ENCODE measurements around the gene SHH. TPM values are rescaled to one million over a fixed set of nuclear protein-coding genes. Genes with fewer than 3 reads are reported as not detected.

The SHH gene
- total and polyA plus RNA-seq, 2 experiments from 2014 or later = not detected

DNA sequence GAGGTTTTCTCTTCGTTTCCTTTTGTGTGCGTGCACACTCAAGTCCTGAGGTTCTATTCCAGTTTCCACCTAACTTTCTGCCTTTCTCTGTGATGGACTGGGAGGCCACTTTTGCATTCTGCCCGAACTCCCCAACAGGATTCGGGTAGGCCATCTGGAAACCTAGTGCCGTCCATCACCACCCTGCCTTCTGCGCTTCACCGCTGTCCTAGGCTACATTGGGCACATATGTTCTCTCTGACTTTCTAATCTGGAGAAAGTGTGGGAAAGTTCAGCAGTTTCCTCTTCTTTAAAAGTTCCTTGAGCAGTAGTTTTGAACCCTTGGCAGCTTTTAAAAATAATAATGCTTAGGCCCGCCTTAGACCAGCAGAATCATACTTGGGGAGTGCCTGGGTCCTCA lies 46.8 kb downstream of the SHH start:
- H3K9me2 ChIP-seq (ENCODE audit: insufficient read depth) = no peaks in the 10 kb centered on the region
- peaks cover 35% of the 10 kb centered on the region for H3K4me1 Mint-ChIP-seq
- peaks cover 31% of the 10 kb centered on the region for H3K79me2 ChIP-seq (replicated peaks; ENCODE audit: insufficient read depth)
- H4K20me1 ChIP-seq (replicated peaks; ENCODE audit: insufficient read depth) = peaks cover 36% of the 10 kb centered on the region
- TF ChIP-seq EZH2 (IDR thresholded peaks at IDR 0.05; ENCODE audit: low read depth, unreplicated experiment) = no peak
- TF ChIP-seq POLR2AphosphoS5 (IDR thresholded peaks at IDR 0.05; ENCODE audit: low read depth) = no peak
- no peak for TF ChIP-seq ZNF114 (CRISPR knock-in tag; IDR thresholded peaks at IDR 0.05)
- TF ChIP-seq JUNB (IDR thresholded peaks at IDR 0.05; ENCODE audit: unreplicated experiment) = no peak
- TF ChIP-seq ZNF331 (CRISPR knock-in tag; IDR thresholded peaks at IDR 0.05; ENCODE audit: low read depth) = no peak
- TF ChIP-seq, protein P1, sequence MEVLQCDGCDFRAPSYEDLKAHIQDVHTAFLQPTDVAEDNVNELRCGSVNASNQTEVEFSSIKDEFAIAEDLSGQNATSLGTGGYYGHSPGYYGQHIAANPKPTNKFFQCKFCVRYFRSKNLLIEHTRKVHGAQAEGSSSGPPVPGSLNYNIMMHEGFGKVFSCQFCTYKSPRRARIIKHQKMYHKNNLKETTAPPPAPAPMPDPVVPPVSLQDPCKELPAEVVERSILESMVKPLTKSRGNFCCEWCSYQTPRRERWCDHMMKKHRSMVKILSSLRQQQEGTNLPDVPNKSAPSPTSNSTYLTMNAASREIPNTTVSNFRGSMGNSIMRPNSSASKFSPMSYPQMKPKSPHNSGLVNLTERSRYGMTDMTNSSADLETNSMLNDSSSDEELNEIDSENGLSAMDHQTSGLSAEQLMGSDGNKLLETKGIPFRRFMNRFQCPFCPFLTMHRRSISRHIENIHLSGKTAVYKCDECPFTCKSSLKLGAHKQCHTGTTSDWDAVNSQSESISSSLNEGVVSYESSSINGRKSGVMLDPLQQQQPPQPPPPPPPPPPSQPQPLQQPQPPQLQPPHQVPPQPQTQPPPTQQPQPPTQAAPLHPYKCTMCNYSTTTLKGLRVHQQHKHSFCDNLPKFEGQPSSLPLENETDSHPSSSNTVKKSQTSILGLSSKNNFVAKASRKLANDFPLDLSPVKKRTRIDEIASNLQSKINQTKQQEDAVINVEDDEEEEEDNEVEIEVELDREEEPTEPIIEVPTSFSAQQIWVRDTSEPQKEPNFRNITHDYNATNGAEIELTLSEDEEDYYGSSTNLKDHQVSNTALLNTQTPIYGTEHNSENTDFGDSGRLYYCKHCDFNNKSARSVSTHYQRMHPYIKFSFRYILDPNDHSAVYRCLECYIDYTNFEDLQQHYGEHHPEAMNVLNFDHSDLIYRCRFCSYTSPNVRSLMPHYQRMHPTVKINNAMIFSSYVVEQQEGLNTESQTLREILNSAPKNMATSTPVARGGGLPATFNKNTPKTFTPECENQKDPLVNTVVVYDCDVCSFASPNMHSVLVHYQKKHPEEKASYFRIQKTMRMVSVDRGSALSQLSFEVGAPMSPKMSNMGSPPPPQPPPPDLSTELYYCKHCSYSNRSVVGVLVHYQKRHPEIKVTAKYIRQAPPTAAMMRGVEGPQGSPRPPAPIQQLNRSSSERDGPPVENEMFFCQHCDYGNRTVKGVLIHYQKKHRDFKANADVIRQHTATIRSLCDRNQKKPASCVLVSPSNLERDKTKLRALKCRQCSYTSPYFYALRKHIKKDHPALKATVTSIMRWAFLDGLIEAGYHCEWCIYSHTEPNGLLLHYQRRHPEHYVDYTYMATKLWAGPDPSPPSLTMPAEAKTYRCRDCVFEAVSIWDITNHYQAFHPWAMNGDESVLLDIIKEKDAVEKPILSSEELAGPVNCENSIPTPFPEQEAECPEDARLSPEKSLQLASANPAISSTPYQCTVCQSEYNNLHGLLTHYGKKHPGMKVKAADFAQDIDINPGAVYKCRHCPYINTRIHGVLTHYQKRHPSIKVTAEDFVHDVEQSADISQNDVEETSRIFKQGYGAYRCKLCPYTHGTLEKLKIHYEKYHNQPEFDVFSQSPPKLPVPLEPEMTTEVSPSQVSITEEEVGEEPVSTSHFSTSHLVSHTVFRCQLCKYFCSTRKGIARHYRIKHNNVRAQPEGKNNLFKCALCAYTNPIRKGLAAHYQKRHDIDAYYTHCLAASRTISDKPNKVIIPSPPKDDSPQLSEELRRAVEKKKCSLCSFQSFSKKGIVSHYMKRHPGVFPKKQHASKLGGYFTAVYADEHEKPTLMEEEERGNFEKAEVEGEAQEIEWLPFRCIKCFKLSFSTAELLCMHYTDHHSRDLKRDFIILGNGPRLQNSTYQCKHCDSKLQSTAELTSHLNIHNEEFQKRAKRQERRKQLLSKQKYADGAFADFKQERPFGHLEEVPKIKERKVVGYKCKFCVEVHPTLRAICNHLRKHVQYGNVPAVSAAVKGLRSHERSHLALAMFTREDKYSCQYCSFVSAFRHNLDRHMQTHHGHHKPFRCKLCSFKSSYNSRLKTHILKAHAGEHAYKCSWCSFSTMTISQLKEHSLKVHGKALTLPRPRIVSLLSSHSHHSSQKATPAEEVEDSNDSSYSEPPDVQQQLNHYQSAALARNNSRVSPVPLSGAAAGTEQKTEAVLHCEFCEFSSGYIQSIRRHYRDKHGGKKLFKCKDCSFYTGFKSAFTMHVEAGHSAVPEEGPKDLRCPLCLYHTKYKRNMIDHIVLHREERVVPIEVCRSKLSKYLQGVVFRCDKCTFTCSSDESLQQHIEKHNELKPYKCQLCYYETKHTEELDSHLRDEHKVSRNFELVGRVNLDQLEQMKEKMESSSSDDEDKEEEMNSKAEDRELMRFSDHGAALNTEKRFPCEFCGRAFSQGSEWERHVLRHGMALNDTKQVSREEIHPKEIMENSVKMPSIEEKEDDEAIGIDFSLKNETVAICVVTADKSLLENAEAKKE (CRISPR knock-in tag; IDR thresholded peaks at IDR 0.05) = no peak
- peaks cover 49% of the 10 kb centered on the region for H3K36me3 Mint-ChIP-seq (ENCODE audit: low read depth)
- 0 out of 2 replicates have a peak, but pooled peaks cover 7% of the 10 kb centered on the region for H3F3A ChIP-seq (replicated peaks; ENCODE audit: low read depth)
- peaks cover 3% of the 10 kb centered on the region for H3K4me1 ChIP-seq (ENCODE audit: insufficient read depth)
- H3K27me3 ChIP-seq (ENCODE audit: insufficient read depth) = no peaks in the 10 kb centered on the region
- H2AFZ ChIP-seq = no peak overlapping the region
- no peak overlapping the region for H3K4me3 ChIP-seq
- H3K36me3 ChIP-seq (ENCODE audit: insufficient read depth) = peaks cover 24% of the 10 kb centered on the region
- no peak overlapping the region for H3K27ac Mint-ChIP-seq
- H3K4me3 Mint-ChIP-seq = no peak overlapping the region
- no peak overlapping the region for H3K27ac ChIP-seq (ENCODE audit: low read depth)
- H3K9me3 Mint-ChIP-seq = no peaks in the 10 kb centered on the region
- ATAC-seq (no peak), DNase-seq (ENCODE audit: low spot score) (no peak)
- H3K4me2 ChIP-seq = no peak overlapping the region
- peaks cover 5% of the 10 kb centered on the region for H3K27me3 Mint-ChIP-seq (ENCODE audit: insufficient read depth, low read depth, poor library complexity)

DNA sequence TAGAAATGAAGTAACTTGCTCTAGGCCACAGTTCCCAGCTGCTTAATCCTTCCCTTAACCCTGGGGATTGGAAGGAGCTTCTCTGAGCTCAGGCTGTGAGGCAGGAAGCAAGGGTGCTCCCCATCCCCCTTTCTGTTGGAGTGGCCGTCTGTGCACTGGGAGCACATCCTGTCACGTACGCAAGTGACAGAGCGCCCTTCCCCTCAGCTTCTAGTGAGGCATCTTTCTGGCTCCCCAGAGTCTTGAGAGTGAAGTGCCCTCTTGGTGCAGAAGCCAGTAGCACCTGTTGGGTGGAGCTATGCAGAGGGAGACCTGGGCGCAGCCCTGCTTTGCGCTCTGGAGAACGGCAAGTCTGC lies 47.8 kb downstream of the SHH start:
- Mint-ChIP-seq H3K27me3 (ENCODE audit: insufficient read depth, low read depth, poor library complexity) (peaks cover 5% of the 10 kb centered on the region), H3K9me3 (no peaks in the 10 kb centered on the region), H3K4me3 (no peak overlapping the region), H3K4me1 (peaks cover 39% of the 10 kb centered on the region), H3K27ac (0 out of 2 replicates have a peak overlapping the region, but pooled peaks have one; percentile 63), H3K36me3 (ENCODE audit: low read depth) (peaks cover 44% of the 10 kb centered on the region)
- Histone ChIP-seq H3K4me1 (ENCODE audit: insufficient read depth) (peaks cover 4% of the 10 kb centered on the region), H3K9me2 (ENCODE audit: insufficient read depth) (no peaks in the 10 kb centered on the region), H3K4me3 (no peak overlapping the region), H3F3A (replicated peaks; ENCODE audit: low read depth) (0 out of 2 replicates have a peak, but pooled peaks cover 7% of the 10 kb centered on the region), H3K79me2 (replicated peaks; ENCODE audit: insufficient read depth) (peaks cover 41% of the 10 kb centered on the region), H2AFZ (no peak overlapping the region), H3K36me3 (ENCODE audit: insufficient read depth) (peaks cover 16% of the 10 kb centered on the region), H3K27ac (ENCODE audit: low read depth) (no peak overlapping the region), H3K27me3 (ENCODE audit: insufficient read depth) (no peaks in the 10 kb centered on the region), H3K4me2 (no peak overlapping the region), H4K20me1 (replicated peaks; ENCODE audit: insufficient read depth) (peaks cover 41% of the 10 kb centered on the region)
- ATAC-seq (no peak), DNase-seq (ENCODE audit: low spot score) (no peak)
- TF ChIP-seq, protein P1 (CRISPR knock-in tag; IDR thresholded peaks at IDR 0.05) = no peak

All from GM23338 (cell line).